IMR-90 (cell line): ENCODE measurements around the gene ZNF287. TPM values are rescaled to one million over a fixed set of nuclear protein-coding genes. Genes with fewer than 3 reads are reported as not detected.

Experiments used
- ATAC-seq: fragments of 200-7000 bp; cut with Tn5 transposase; 2 replicates; pipeline ENCODE4 v1.9.1; 2020; ENCODE audit warnings: low read depth, mild to moderate bottlenecking, moderate library complexity
- BruUV-seq: library from RNA; stranded (reverse); fragments of 400-500 nt; replicated peaks from 2 replicates; lab custom pipeline; 2021; lab: Mats Ljungman, UMichigan
- CTCF ChIA-PET: fragments of 300-600 bp; formaldehyde crosslinking; extraction: SDS; loops from one replicate; lab custom pipeline; 2021; ENCODE audit warnings: antibody characterized with exemption; lab: Yijun Ruan, JAX
- POLR2A ChIA-PET: fragments of 300-600 bp; sonication (Branson Sonifier 250); formaldehyde crosslinking; loops from one replicate; lab custom pipeline; 2022; ENCODE audit warnings: antibody characterized with exemption; ENCODE audit not compliant: unreplicated experiment; lab: Charles Lee
- DNase-seq: peaks from one replicate; pipeline ENCODE4 v3.0.0; 2013
- H2AFZ ChIP-seq: replicated peaks from 2 replicates; pipeline ENCODE3; 2013; ENCODE audit warnings: low read length, mild to moderate bottlenecking; ENCODE audit not compliant: poor library complexity
- H2AK5ac ChIP-seq: 2 replicates; pipeline ENCODE4 v1.6.1; 2013; ENCODE audit warnings: low read depth, low read length, inconsistent platforms
- H2AK9ac ChIP-seq: replicated peaks from 2 replicates; pipeline ENCODE3; 2013; ENCODE audit warnings: mild to moderate bottlenecking, low read depth, low read length, moderate library complexity; ENCODE audit not compliant: poor library complexity
- H2BK120ac ChIP-seq: 2 replicates; pipeline ENCODE4 v1.6.1; 2013; ENCODE audit warnings: low read depth, low read length, inconsistent platforms
- H2BK15ac ChIP-seq: 3 replicates; pipeline ENCODE4 v1.6.1; 2013; ENCODE audit warnings: low read depth, low read length, inconsistent platforms
- H2BK20ac ChIP-seq: 2 replicates; pipeline ENCODE4 v1.6.1; 2013; ENCODE audit warnings: low read depth, mild to moderate bottlenecking, inconsistent platforms, low read length, moderate library complexity
- H2BK5ac ChIP-seq: 2 replicates; pipeline ENCODE4 v1.6.1; 2013; ENCODE audit warnings: mild to moderate bottlenecking, low read depth, low read length, inconsistent platforms; ENCODE audit not compliant: poor library complexity, severe bottlenecking
- H3K14ac ChIP-seq: replicated peaks from 2 replicates; pipeline ENCODE4 v1.6.1; 2013; ENCODE audit warnings: low read depth, low read length, inconsistent platforms
- H3K18ac ChIP-seq: 2 replicates; pipeline ENCODE4 v1.6.1; 2013; ENCODE audit warnings: low read depth, low read length, control low read depth
- H3K23ac ChIP-seq: 2 replicates; pipeline ENCODE4 v1.6.1; 2013; ENCODE audit warnings: low read depth, low read length, inconsistent platforms
- H3K27ac ChIP-seq: 2 replicates; pipeline ENCODE4 v1.5.1; 2013; ENCODE audit warnings: mild to moderate bottlenecking, control low read depth, low read length; ENCODE audit not compliant: insufficient read depth
- H3K27me3 ChIP-seq: 2 replicates; pipeline ENCODE4 v1.6.1; 2013; ENCODE audit warnings: low read length; ENCODE audit not compliant: control insufficient read depth, insufficient read depth
- H3K36me3 ChIP-seq: 2 replicates; pipeline ENCODE4 v1.6.1; 2013; ENCODE audit warnings: low read length, mixed read lengths; ENCODE audit not compliant: control insufficient read depth, insufficient read depth
- H3K4ac ChIP-seq: 2 replicates; pipeline ENCODE4 v1.6.1; 2013; ENCODE audit warnings: low read depth, low read length, inconsistent platforms
- H3K4me1 ChIP-seq: 2 replicates; pipeline ENCODE4 v1.6.1; 2013; ENCODE audit warnings: low read length, mixed read lengths; ENCODE audit not compliant: control insufficient read depth, insufficient read depth
- H3K4me2 ChIP-seq: 2 replicates; pipeline ENCODE4 v1.6.1; 2013; ENCODE audit warnings: low read depth, mild to moderate bottlenecking, control low read depth, low read length, moderate library complexity
- H3K4me3 ChIP-seq: 2 replicates; pipeline ENCODE4 v1.5.1; 2013; ENCODE audit warnings: low read depth, mild to moderate bottlenecking, control low read depth, low read length, moderate library complexity; ENCODE audit not compliant: insufficient read depth
- H3K56ac ChIP-seq: 2 replicates; pipeline ENCODE4 v1.6.1; 2013; ENCODE audit warnings: low read length, inconsistent platforms; ENCODE audit not compliant: insufficient read depth; ENCODE audit errors: extremely low read depth
- H3K79me1 ChIP-seq, 2 experiments: 2 replicates each; pipeline ENCODE4 v1.6.1; 2013; ENCODE audit warnings: low read length in 2 of 2, inconsistent platforms in 1 of 2, low read depth in 1 of 2
- H3K9ac ChIP-seq: 2 replicates; pipeline ENCODE4 v1.6.1; 2013; ENCODE audit warnings: low read depth, low read length, control low read depth
- H3K9me1 ChIP-seq: 2 replicates; pipeline ENCODE4 v1.6.1; 2013; ENCODE audit warnings: low read length, inconsistent platforms; ENCODE audit not compliant: insufficient read depth
- H3K9me3 ChIP-seq: 2 replicates; pipeline ENCODE4 v1.6.1; 2013; ENCODE audit warnings: low read length; ENCODE audit not compliant: control insufficient read depth, insufficient read depth
- H4K20me1 ChIP-seq: 2 replicates; pipeline ENCODE4 v1.6.1; 2013; ENCODE audit warnings: low read length, inconsistent platforms; ENCODE audit not compliant: insufficient read depth
- H4K5ac ChIP-seq: 2 replicates; pipeline ENCODE4 v1.6.1; 2013; ENCODE audit warnings: mild to moderate bottlenecking, low read depth, low read length, control low read depth
- H4K8ac ChIP-seq, 2 experiments: 2 replicates each; pipeline ENCODE4 v1.6.1; 2013; ENCODE audit warnings: low read depth in 2 of 2, low read length in 2 of 2, control low read depth in 1 of 2, inconsistent platforms in 1 of 2
- H4K91ac ChIP-seq: 2 replicates; pipeline ENCODE4 v1.6.1; 2013; ENCODE audit warnings: low read depth, low read length, inconsistent platforms; ENCODE audit not compliant: insufficient read depth
- BHLHE40 ChIP-seq: fragments of 150-350 bp; IDR thresholded peaks from 2 replicates; pipeline ENCODE4 v1.6.1; 2016; ENCODE audit warnings: mild to moderate bottlenecking, low read depth, low read length
- CEBPB ChIP-seq: IDR thresholded peaks from 2 replicates; pipeline ENCODE4 v1.6.1; 2012; ENCODE audit warnings: low read depth, low read length, improper control_type of control experiment
- CHD1 ChIP-seq: IDR thresholded peaks from 2 replicates; pipeline ENCODE4 v1.6.1; 2012; ENCODE audit warnings: low read depth, low read length, improper control_type of control experiment
- FOS ChIP-seq: fragments of 150-350 bp; IDR thresholded peaks from 2 replicates; pipeline ENCODE4 v1.6.1; 2016; ENCODE audit warnings: low read depth, low read length
- MAFK ChIP-seq: IDR thresholded peaks from 2 replicates; pipeline ENCODE4 v1.6.1; 2012; ENCODE audit warnings: low read depth, low read length, improper control_type of control experiment
- MAZ ChIP-seq: IDR thresholded peaks from 2 replicates; pipeline ENCODE4 v1.6.1; 2012; ENCODE audit warnings: low read depth, mild to moderate bottlenecking, low read length, improper control_type of control experiment, moderate library complexity, borderline replicate concordance
- MXI1 ChIP-seq: IDR thresholded peaks from 2 replicates; pipeline ENCODE4 v1.6.1; 2012; ENCODE audit warnings: low read depth, mild to moderate bottlenecking, low read length, moderate library complexity, borderline replicate concordance
- POLR2A ChIP-seq: IDR thresholded peaks from 2 replicates; pipeline ENCODE4 v1.6.1; 2012; ENCODE audit warnings: mild to moderate bottlenecking, low read depth, low read length
- RAD21 ChIP-seq: IDR thresholded peaks from 2 replicates; pipeline ENCODE4 v1.6.1; 2012; ENCODE audit warnings: low read length, improper control_type of control experiment
- RCOR1 ChIP-seq: IDR thresholded peaks from 2 replicates; pipeline ENCODE4 v1.6.1; 2012; ENCODE audit warnings: mild to moderate bottlenecking, low read length, improper control_type of control experiment; ENCODE audit not compliant: insufficient replicate concordance
- WGBS, 2 experiments: methylation state at CpG; one replicate each; pipeline versions ENCODE4 v1.1.5 to v1.1.7; 2013; ENCODE audit warnings: missing lambda C conversion rate in 2 of 2; ENCODE audit not compliant: insufficient read length in 1 of 2; ENCODE audit errors: extremely low coverage in 2 of 2; 5-methylcytosine and 5-hydroxymethylcytosine counted together
- dilution Hi-C: fragments of 300-500 bp; cut with HindIII; formaldehyde crosslinking; loops from one replicate; pipeline ENCODE4 v1.14.3; 2018; ENCODE audit warnings: low sequenced_read_pairs; ENCODE audit not compliant: unreplicated experiment
- in situ Hi-C: fragments of 300-500 bp; cut with MboI; formaldehyde crosslinking; loops from 3 replicates; pipeline ENCODE4 v1.14.3; 2019; ENCODE audit warnings: low sequenced_read_pairs, inconsistent platforms, mixed read lengths
- intact Hi-C: fragments of 100-400 bp; cut with micrococcal nuclease; formaldehyde crosslinking; loops from 2 replicates; pipeline ENCODE4 v1.10.0; 2022
- polyA plus RNA-seq, 3 experiments: library from polyadenylated mRNA; depleted of rRNA; stranded (reverse); fragments of >200 nt; gene quantifications; 2 replicates each; pipeline ENCODE4 v1.2.3, GENCODE V29; 2012; ENCODE audit warnings: low replicate concordance in 1 of 3
- total RNA-seq: library from RNA; depleted of rRNA; stranded (reverse); fragments of >200 nt; gene quantifications from 2 replicates; pipeline ENCODE4 v1.2.3, GENCODE V29; 2012
- TF ChIP-seq, protein P1 (sequence below): fragments of 150-350 bp; IDR thresholded peaks from 2 replicates; pipeline ENCODE4 v1.6.1; 2017; ENCODE audit warnings: mild to moderate bottlenecking, antibody characterized with exemption, low read length, low read depth
- TF ChIP-seq, protein P2 (sequence below): fragments of 150-350 bp; IDR thresholded peaks from 2 replicates; pipeline ENCODE4 v1.6.1; 2016; ENCODE audit warnings: low read depth, mild to moderate bottlenecking, low read length, moderate library complexity, borderline replicate concordance
- TF ChIP-seq, protein P3 (sequence below): conservative IDR thresholded peaks from 2 replicates; pipeline ENCODE4 v1.5.1; 2012; ENCODE audit warnings: mild to moderate bottlenecking, low read depth, low read length, improper control_type of control experiment

The ZNF287 gene
- total and polyA plus RNA-seq, 2 of the 4 experiments (the other 2 are of a cell fraction) = 5.3 to 7.0 TPM

DNA sequence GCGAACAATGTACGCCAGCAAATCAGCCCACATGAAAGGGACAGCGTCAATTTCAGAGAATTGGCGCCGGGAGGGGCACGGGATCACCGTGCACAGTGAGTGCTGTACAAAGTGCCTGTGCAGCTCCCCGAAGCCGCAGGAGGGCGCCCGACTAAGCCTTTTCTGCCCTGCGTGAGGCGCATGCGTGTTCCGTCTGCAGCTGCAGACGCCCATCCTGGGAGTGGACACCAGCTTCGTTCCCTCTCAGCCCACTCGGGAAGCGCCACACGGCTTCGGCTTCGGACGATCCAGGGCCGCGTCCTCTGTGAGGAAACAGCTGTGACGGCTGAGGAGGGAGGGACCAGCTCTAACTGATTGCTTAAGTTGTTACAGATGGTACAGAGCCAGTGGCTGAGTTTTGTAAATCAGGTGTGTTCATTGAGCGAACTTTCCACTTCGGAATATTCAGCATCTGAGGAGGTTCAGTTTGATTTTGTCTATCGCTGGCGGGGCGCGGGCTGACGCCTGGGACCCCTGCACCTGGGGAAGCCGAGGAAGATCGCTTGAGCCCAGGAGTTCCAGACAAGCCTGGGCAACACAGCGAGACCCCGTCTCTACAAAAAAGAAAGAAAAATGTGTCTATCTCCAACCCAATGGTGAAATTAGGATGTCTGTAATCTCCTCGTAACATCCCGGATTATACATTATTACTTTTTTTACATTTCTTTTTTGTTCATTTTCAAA is 15.4 kb upstream of the ZNF287 start:
- Histone ChIP-seq H2BK20ac (no peak overlapping the region), H3K14ac (peak overlapping the region; percentile 61; the same call in 1 of the 2 replicates), H3K27me3 (peaks cover 15% of the 10 kb centered on the region), H3K36me3 (no peaks in the 10 kb centered on the region), H3K4me1 (no peaks in the 10 kb centered on the region), H3K9ac (peak overlapping the region; percentile 72), H3K18ac (peak overlapping the region; percentile 62; the same call in 1 of the 2 replicates), H2BK5ac (no peak overlapping the region), H4K91ac (peak overlapping the region; percentile 40; the same call in 1 of the 2 replicates), H2AK5ac (no peak overlapping the region), H3K4me3 (peak overlapping the region; percentile 50), H4K20me1 (no peaks in the 10 kb centered on the region), H4K8ac (peak overlapping the region; percentile 25 to 95; a peak in 2 of 4 replicates), H3K79me1 (no peaks in the 10 kb centered on the region), H3K27ac (no peak overlapping the region), H3K4ac (peak overlapping the region; percentile 76), H2AFZ (peak overlapping the region; percentile 97), H2BK15ac (0 out of 3 replicates have a peak overlapping the region, but pooled peaks have one; percentile 10), H3K23ac (no peak overlapping the region), H3K56ac (no peak overlapping the region), H3K4me2 (peak overlapping the region; percentile 94), H2AK9ac (no peak overlapping the region), H4K5ac (peak overlapping the region; percentile 79; the same call in 1 of the 2 replicates), H3K9me1 (no peaks in the 10 kb centered on the region), H2BK120ac (peak overlapping the region; percentile 43; the same call in 1 of the 2 replicates), H3K9me3 (no peaks in the 10 kb centered on the region)
- peak; percentile 93 for ATAC-seq
- dilution Hi-C loops = no loop called here
- peak; percentile 74 for DNase-seq
- WGBS, 2 experiments = 8% methylated on average over 20 of the region's 39 CpGs; no CpG with 5 or more reads in 1 of the 2 experiments
- BruUV-seq = no TSS peak
- CTCF ChIA-PET = interaction anchor here (0.6 to 1.1 kb wide), 2 partner anchors 11 to 654 kb away, joined by 4 to 5 read pairs; no protein-coding TSS in a partner anchor
- POLR2A ChIA-PET = no interaction called here
- intact Hi-C loops = loop anchor here (10.0 kb wide), 1 partner anchor 400 kb away; no protein-coding TSS in a partner anchor
- in situ Hi-C loops = no loop called here
- TF ChIP-seq CHD1 (no peak), MXI1 (no peak), POLR2A (no peak), RAD21 (peak; percentile 44), CEBPB (peak; percentile 38; the same call in 1 of the 2 replicates), MAZ (no peak; the same call in 1 of the 2 replicates), MAFK (no peak), BHLHE40 (peak; percentile 69; the same call in 1 of the 2 replicates), FOS (no peak), RCOR1 (no peak)
- TF ChIP-seq, protein P1, sequence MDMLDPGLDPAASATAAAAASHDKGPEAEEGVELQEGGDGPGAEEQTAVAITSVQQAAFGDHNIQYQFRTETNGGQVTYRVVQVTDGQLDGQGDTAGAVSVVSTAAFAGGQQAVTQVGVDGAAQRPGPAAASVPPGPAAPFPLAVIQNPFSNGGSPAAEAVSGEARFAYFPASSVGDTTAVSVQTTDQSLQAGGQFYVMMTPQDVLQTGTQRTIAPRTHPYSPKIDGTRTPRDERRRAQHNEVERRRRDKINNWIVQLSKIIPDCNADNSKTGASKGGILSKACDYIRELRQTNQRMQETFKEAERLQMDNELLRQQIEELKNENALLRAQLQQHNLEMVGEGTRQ = peak; percentile 27; the same call in 1 of the 2 replicates
- TF ChIP-seq, protein P2, sequence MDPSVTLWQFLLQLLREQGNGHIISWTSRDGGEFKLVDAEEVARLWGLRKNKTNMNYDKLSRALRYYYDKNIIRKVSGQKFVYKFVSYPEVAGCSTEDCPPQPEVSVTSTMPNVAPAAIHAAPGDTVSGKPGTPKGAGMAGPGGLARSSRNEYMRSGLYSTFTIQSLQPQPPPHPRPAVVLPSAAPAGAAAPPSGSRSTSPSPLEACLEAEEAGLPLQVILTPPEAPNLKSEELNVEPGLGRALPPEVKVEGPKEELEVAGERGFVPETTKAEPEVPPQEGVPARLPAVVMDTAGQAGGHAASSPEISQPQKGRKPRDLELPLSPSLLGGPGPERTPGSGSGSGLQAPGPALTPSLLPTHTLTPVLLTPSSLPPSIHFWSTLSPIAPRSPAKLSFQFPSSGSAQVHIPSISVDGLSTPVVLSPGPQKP = no peak
- TF ChIP-seq, protein P3, sequence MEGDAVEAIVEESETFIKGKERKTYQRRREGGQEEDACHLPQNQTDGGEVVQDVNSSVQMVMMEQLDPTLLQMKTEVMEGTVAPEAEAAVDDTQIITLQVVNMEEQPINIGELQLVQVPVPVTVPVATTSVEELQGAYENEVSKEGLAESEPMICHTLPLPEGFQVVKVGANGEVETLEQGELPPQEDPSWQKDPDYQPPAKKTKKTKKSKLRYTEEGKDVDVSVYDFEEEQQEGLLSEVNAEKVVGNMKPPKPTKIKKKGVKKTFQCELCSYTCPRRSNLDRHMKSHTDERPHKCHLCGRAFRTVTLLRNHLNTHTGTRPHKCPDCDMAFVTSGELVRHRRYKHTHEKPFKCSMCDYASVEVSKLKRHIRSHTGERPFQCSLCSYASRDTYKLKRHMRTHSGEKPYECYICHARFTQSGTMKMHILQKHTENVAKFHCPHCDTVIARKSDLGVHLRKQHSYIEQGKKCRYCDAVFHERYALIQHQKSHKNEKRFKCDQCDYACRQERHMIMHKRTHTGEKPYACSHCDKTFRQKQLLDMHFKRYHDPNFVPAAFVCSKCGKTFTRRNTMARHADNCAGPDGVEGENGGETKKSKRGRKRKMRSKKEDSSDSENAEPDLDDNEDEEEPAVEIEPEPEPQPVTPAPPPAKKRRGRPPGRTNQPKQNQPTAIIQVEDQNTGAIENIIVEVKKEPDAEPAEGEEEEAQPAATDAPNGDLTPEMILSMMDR = peak; percentile 84
